IMR-90 (cell line): Measurements from ENCODE around the gene PPP1R14B. TPM values are rescaled to one million over a fixed set of nuclear protein-coding genes. Genes with fewer than 3 reads are reported as not detected.
A peak's percentile ranks its signal among the peaks of the same experiment; 100 is the strongest.

ENCODE experiments used
- ATAC-seq: fragments of 200-7000 bp; cut with Tn5 transposase; 2 replicates; pipeline ENCODE4 v1.9.1; 2020; ENCODE audit warnings: low read depth, mild to moderate bottlenecking, moderate library complexity
- BruUV-seq: library from RNA; stranded (reverse); fragments of 400-500 nt; replicated peaks from 2 replicates; lab custom pipeline; 2021; lab: Mats Ljungman, UMichigan
- CTCF ChIA-PET: fragments of 300-600 bp; formaldehyde crosslinking; extraction: SDS; loops from one replicate; lab custom pipeline; 2021; ENCODE audit warnings: antibody characterized with exemption; lab: Yijun Ruan, JAX
- POLR2A ChIA-PET: fragments of 300-600 bp; sonication (Branson Sonifier 250); formaldehyde crosslinking; loops from one replicate; lab custom pipeline; 2022; ENCODE audit warnings: antibody characterized with exemption; ENCODE audit not compliant: unreplicated experiment; lab: Charles Lee
- DNase-seq: peaks from one replicate; pipeline ENCODE4 v3.0.0; 2013
- H2AFZ ChIP-seq: replicated peaks from 2 replicates; pipeline ENCODE3; 2013; ENCODE audit warnings: low read length, mild to moderate bottlenecking; ENCODE audit not compliant: poor library complexity
- H2AK5ac ChIP-seq: 2 replicates; pipeline ENCODE4 v1.6.1; 2013; ENCODE audit warnings: low read depth, low read length, inconsistent platforms
- H2AK9ac ChIP-seq: replicated peaks from 2 replicates; pipeline ENCODE3; 2013; ENCODE audit warnings: mild to moderate bottlenecking, low read depth, low read length, moderate library complexity; ENCODE audit not compliant: poor library complexity
- H2BK120ac ChIP-seq: 2 replicates; pipeline ENCODE4 v1.6.1; 2013; ENCODE audit warnings: low read depth, low read length, inconsistent platforms
- H2BK15ac ChIP-seq: 3 replicates; pipeline ENCODE4 v1.6.1; 2013; ENCODE audit warnings: low read depth, low read length, inconsistent platforms
- H2BK20ac ChIP-seq: 2 replicates; pipeline ENCODE4 v1.6.1; 2013; ENCODE audit warnings: low read depth, mild to moderate bottlenecking, inconsistent platforms, low read length, moderate library complexity
- H2BK5ac ChIP-seq: 2 replicates; pipeline ENCODE4 v1.6.1; 2013; ENCODE audit warnings: mild to moderate bottlenecking, low read depth, low read length, inconsistent platforms; ENCODE audit not compliant: poor library complexity, severe bottlenecking
- H3K14ac ChIP-seq: replicated peaks from 2 replicates; pipeline ENCODE4 v1.6.1; 2013; ENCODE audit warnings: low read depth, low read length, inconsistent platforms
- H3K18ac ChIP-seq: 2 replicates; pipeline ENCODE4 v1.6.1; 2013; ENCODE audit warnings: low read depth, low read length, control low read depth
- H3K23ac ChIP-seq: 2 replicates; pipeline ENCODE4 v1.6.1; 2013; ENCODE audit warnings: low read depth, low read length, inconsistent platforms
- H3K27ac ChIP-seq: 2 replicates; pipeline ENCODE4 v1.5.1; 2013; ENCODE audit warnings: mild to moderate bottlenecking, control low read depth, low read length; ENCODE audit not compliant: insufficient read depth
- H3K27me3 ChIP-seq: 2 replicates; pipeline ENCODE4 v1.6.1; 2013; ENCODE audit warnings: low read length; ENCODE audit not compliant: control insufficient read depth, insufficient read depth
- H3K36me3 ChIP-seq: 2 replicates; pipeline ENCODE4 v1.6.1; 2013; ENCODE audit warnings: low read length, mixed read lengths; ENCODE audit not compliant: control insufficient read depth, insufficient read depth
- H3K4ac ChIP-seq: 2 replicates; pipeline ENCODE4 v1.6.1; 2013; ENCODE audit warnings: low read depth, low read length, inconsistent platforms
- H3K4me1 ChIP-seq: 2 replicates; pipeline ENCODE4 v1.6.1; 2013; ENCODE audit warnings: low read length, mixed read lengths; ENCODE audit not compliant: control insufficient read depth, insufficient read depth
- H3K4me2 ChIP-seq: 2 replicates; pipeline ENCODE4 v1.6.1; 2013; ENCODE audit warnings: low read depth, mild to moderate bottlenecking, control low read depth, low read length, moderate library complexity
- H3K4me3 ChIP-seq: 2 replicates; pipeline ENCODE4 v1.5.1; 2013; ENCODE audit warnings: low read depth, mild to moderate bottlenecking, control low read depth, low read length, moderate library complexity; ENCODE audit not compliant: insufficient read depth
- H3K56ac ChIP-seq: 2 replicates; pipeline ENCODE4 v1.6.1; 2013; ENCODE audit warnings: low read length, inconsistent platforms; ENCODE audit not compliant: insufficient read depth; ENCODE audit errors: extremely low read depth
- H3K79me1 ChIP-seq, 2 experiments: 2 replicates each; pipeline ENCODE4 v1.6.1; 2013; ENCODE audit warnings: low read length in 2 of 2, inconsistent platforms in 1 of 2, low read depth in 1 of 2
- H3K9ac ChIP-seq: 2 replicates; pipeline ENCODE4 v1.6.1; 2013; ENCODE audit warnings: low read depth, low read length, control low read depth
- H3K9me1 ChIP-seq: 2 replicates; pipeline ENCODE4 v1.6.1; 2013; ENCODE audit warnings: low read length, inconsistent platforms; ENCODE audit not compliant: insufficient read depth
- H3K9me3 ChIP-seq: 2 replicates; pipeline ENCODE4 v1.6.1; 2013; ENCODE audit warnings: low read length; ENCODE audit not compliant: control insufficient read depth, insufficient read depth
- H4K20me1 ChIP-seq: 2 replicates; pipeline ENCODE4 v1.6.1; 2013; ENCODE audit warnings: low read length, inconsistent platforms; ENCODE audit not compliant: insufficient read depth
- H4K5ac ChIP-seq: 2 replicates; pipeline ENCODE4 v1.6.1; 2013; ENCODE audit warnings: mild to moderate bottlenecking, low read depth, low read length, control low read depth
- H4K8ac ChIP-seq, 2 experiments: 2 replicates each; pipeline ENCODE4 v1.6.1; 2013; ENCODE audit warnings: low read depth in 2 of 2, low read length in 2 of 2, control low read depth in 1 of 2, inconsistent platforms in 1 of 2
- H4K91ac ChIP-seq: 2 replicates; pipeline ENCODE4 v1.6.1; 2013; ENCODE audit warnings: low read depth, low read length, inconsistent platforms; ENCODE audit not compliant: insufficient read depth
- MAFK ChIP-seq: IDR thresholded peaks from 2 replicates; pipeline ENCODE4 v1.6.1; 2012; ENCODE audit warnings: low read depth, low read length, improper control_type of control experiment
- MAZ ChIP-seq: IDR thresholded peaks from 2 replicates; pipeline ENCODE4 v1.6.1; 2012; ENCODE audit warnings: low read depth, mild to moderate bottlenecking, low read length, improper control_type of control experiment, moderate library complexity, borderline replicate concordance
- POLR2A ChIP-seq: IDR thresholded peaks from 2 replicates; pipeline ENCODE4 v1.6.1; 2012; ENCODE audit warnings: mild to moderate bottlenecking, low read depth, low read length
- WGBS, 2 experiments: methylation state at CpG; one replicate each; pipeline versions ENCODE4 v1.1.5 to v1.1.7; 2013; ENCODE audit warnings: missing lambda C conversion rate in 2 of 2; ENCODE audit not compliant: insufficient read length in 1 of 2; ENCODE audit errors: extremely low coverage in 2 of 2; 5-methylcytosine and 5-hydroxymethylcytosine counted together
- dilution Hi-C: fragments of 300-500 bp; cut with HindIII; formaldehyde crosslinking; loops from one replicate; pipeline ENCODE4 v1.14.3; 2018; ENCODE audit warnings: low sequenced_read_pairs; ENCODE audit not compliant: unreplicated experiment
- in situ Hi-C: fragments of 300-500 bp; cut with MboI; formaldehyde crosslinking; loops from 3 replicates; pipeline ENCODE4 v1.14.3; 2019; ENCODE audit warnings: low sequenced_read_pairs, inconsistent platforms, mixed read lengths
- intact Hi-C: fragments of 100-400 bp; cut with micrococcal nuclease; formaldehyde crosslinking; loops from 2 replicates; pipeline ENCODE4 v1.10.0; 2022
- polyA plus RNA-seq, 3 experiments: library from polyadenylated mRNA; depleted of rRNA; stranded (reverse); fragments of >200 nt; gene quantifications; 2 replicates each; pipeline ENCODE4 v1.2.3, GENCODE V29; 2012; ENCODE audit warnings: low replicate concordance in 1 of 3
- total RNA-seq: library from RNA; depleted of rRNA; stranded (reverse); fragments of >200 nt; gene quantifications from 2 replicates; pipeline ENCODE4 v1.2.3, GENCODE V29; 2012

PPP1R14B gene
- total and polyA plus RNA-seq, 2 of the 4 experiments (the other 2 are of a cell fraction) = 176 to 257 TPM

DNA sequence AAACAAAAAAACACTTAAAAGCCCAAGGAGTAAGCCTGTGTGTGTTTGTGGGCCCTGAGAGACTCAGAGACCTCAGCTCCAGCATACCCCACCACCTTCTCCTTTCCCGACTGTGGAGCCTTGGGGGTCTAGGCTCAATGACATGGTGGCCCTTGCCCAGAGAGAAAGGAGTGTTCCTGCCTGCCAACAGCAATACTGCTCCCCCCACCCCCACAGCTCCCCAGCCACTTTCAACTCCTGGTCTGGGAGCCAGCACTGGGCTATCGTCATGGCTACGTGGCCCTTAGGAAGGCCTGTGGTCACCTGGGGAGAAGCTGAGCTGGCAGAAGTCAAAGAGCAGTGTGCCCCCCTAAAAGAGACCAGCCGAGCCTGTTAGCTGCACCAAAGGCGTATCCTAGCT, 2.6 kb downstream of the PPP1R14B start:
- in situ Hi-C loops (no loop called here), intact Hi-C loops (no loop called here), dilution Hi-C loops (no loop called here)
- Histone ChIP-seq H3K9ac (no peak overlapping the region), H3K56ac (no peak overlapping the region), H3K4me3 (no peak overlapping the region), H4K8ac (no peak overlapping the region), H3K9me1 (peaks cover 14% of the 10 kb centered on the region), H3K4ac (no peak overlapping the region), H4K5ac (no peak overlapping the region), H3K4me1 (peaks cover 13% of the 10 kb centered on the region), H2BK5ac (no peak overlapping the region), H3K79me1 (peaks cover 18 to 40% of the 10 kb centered on the region in 2 experiments; a peak in 3 of 4 replicates), H2BK120ac (no peak overlapping the region), H3K23ac (no peak overlapping the region), H3K4me2 (no peak overlapping the region), H2AFZ (no peak overlapping the region), H3K27ac (no peak overlapping the region), H3K14ac (no peak overlapping the region), H3K27me3 (no peaks in the 10 kb centered on the region), H2BK15ac (no peak overlapping the region), H3K18ac (no peak overlapping the region), H3K36me3 (peaks cover 12% of the 10 kb centered on the region), H2BK20ac (no peak overlapping the region), H4K91ac (no peak overlapping the region), H2AK9ac (peak overlapping the region; percentile 9), H2AK5ac (no peak overlapping the region), H4K20me1 (peaks cover 26% of the 10 kb centered on the region), H3K9me3 (no peaks in the 10 kb centered on the region)
- ATAC-seq (no peak), DNase-seq (no peak)
- ChIA-PET POLR2A (no interaction called here), CTCF (no interaction called here)
- no TSS peak for BruUV-seq
- TF ChIP-seq MAZ (no peak), POLR2A (no peak), MAFK (no peak)
- no CpG with 5 or more reads among the region's 5 CpGs for WGBS, 2 experiments
